Skeletal muscle tissue (tissue), 4 donors: Measurements from ENCODE around the gene EPS8. TPM values are rescaled to one million over a fixed set of nuclear protein-coding genes. Genes with fewer than 3 reads are reported as not detected.

Experiments used
- H3K27ac ChIP-seq: one replicate; pipeline ENCODE4 v1.7.0; 2013; ENCODE audit warnings: mild to moderate bottlenecking, low read depth, low read length, inconsistent platforms
- H3K27me3 ChIP-seq, 3 donors: one replicate each; pipeline ENCODE4 v1.7.0; 2013; ENCODE audit warnings: low read length in 3 of 3; ENCODE audit not compliant: control insufficient read depth in 3 of 3, insufficient read depth in 3 of 3
- H3K36me3 ChIP-seq, 3 donors: one replicate each; pipeline ENCODE4 v1.7.0; 2013; ENCODE audit warnings: low read length in 3 of 3; ENCODE audit not compliant: control insufficient read depth in 3 of 3, insufficient read depth in 3 of 3
- H3K4me1 ChIP-seq, 3 donors: one replicate each; pipeline ENCODE4 v1.7.0; 2013; ENCODE audit warnings: low read length in 3 of 3, mild to moderate bottlenecking in 3 of 3; ENCODE audit not compliant: control insufficient read depth in 3 of 3, insufficient read depth in 3 of 3
- H3K4me3 ChIP-seq, 3 donors: one replicate each; pipeline ENCODE4 v1.7.0; 2013; ENCODE audit warnings: low read length in 3 of 3
- H3K9ac ChIP-seq, 3 donors: one replicate each; pipeline ENCODE4 v1.7.0; 2013; ENCODE audit warnings: low read length in 3 of 3, mild to moderate bottlenecking in 3 of 3, moderate library complexity in 2 of 3, low read depth in 1 of 3
- H3K9me3 ChIP-seq, 3 donors: one replicate each; pipeline ENCODE4 v1.7.0; 2013; ENCODE audit warnings: low read length in 3 of 3; ENCODE audit not compliant: control insufficient read depth in 3 of 3
- total RNA-seq: library from RNA; depleted of rRNA; stranded (reverse); fragments of >200 nt; gene quantifications from one replicate; pipeline ENCODE4 v1.2.3, GENCODE V29; 2014
- donor health status: Osteomylitis.

EPS8 gene
- total RNA-seq, 1 donor from 2014 or later, result 27.7 TPM

GRCh38 chr12:15779925-15780324, 9.3 kb downstream of the EPS8 start:
- Histone ChIP-seq H3K4me1 (no peaks in the 10 kb centered on the region), H3K9me3 (no peaks in the 10 kb centered on the region), H3K9ac (no peak overlapping the region), H3K4me3 (no peak overlapping the region), H3K36me3 (no peaks in the 10 kb centered on the region), H3K27ac (no peak overlapping the region), H3K27me3 (no peaks in the 10 kb centered on the region)

- H3K4me1 ChIP-seq, result no peaks in the 10 kb centered on the region
- H3K27ac ChIP-seq, result no peak overlapping the region
- H3K36me3 ChIP-seq, result no peaks in the 10 kb centered on the region
- H3K9me3 ChIP-seq, result no peaks in the 10 kb centered on the region
- H3K4me3 ChIP-seq, result no peak overlapping the region
- H3K27me3 ChIP-seq, result no peaks in the 10 kb centered on the region
- H3K9ac ChIP-seq, result no peak overlapping the region
These were observed 11.1 kb downstream of the EPS8 start for GRCh38 chr12:15778126-15778525.

- H3K27me3 ChIP-seq, result no peaks in the 10 kb centered on the region
- no peak overlapping the region for H3K27ac ChIP-seq
- H3K4me3 ChIP-seq, result no peak overlapping the region
- no peaks in the 10 kb centered on the region for H3K4me1 ChIP-seq
- H3K9me3 ChIP-seq, result no peaks in the 10 kb centered on the region
- H3K9ac ChIP-seq, result no peak overlapping the region
- H3K36me3 ChIP-seq, result no peaks in the 10 kb centered on the region
These were observed 11.7 kb downstream of the EPS8 start for GRCh38 chr12:15777355-15778012.

- no peak overlapping the region for H3K9ac ChIP-seq
- H3K9me3 ChIP-seq, result no peaks in the 10 kb centered on the region
- no peaks in the 10 kb centered on the region for H3K36me3 ChIP-seq
- no peak overlapping the region for H3K4me3 ChIP-seq
- no peak overlapping the region for H3K27ac ChIP-seq
- no peaks in the 10 kb centered on the region for H3K4me1 ChIP-seq
- no peaks in the 10 kb centered on the region for H3K27me3 ChIP-seq
These were observed 12.7 kb downstream of the EPS8 start for GRCh38 chr12:15776532-15776931.

- Histone ChIP-seq H3K27me3 (no peaks in the 10 kb centered on the region), H3K4me3 (no peak overlapping the region), H3K36me3 (no peaks in the 10 kb centered on the region), H3K4me1 (no peaks in the 10 kb centered on the region), H3K27ac (no peak overlapping the region), H3K9ac (no peak overlapping the region), H3K9me3 (no peaks in the 10 kb centered on the region)
These were observed 14.4 kb downstream of the EPS8 start for GRCh38 chr12:15774819-15775218.

GRCh38 chr12:15772405-15773018, 16.7 kb downstream of the EPS8 start:
- no peak overlapping the region for H3K27ac ChIP-seq
- no peaks in the 10 kb centered on the region for H3K27me3 ChIP-seq
- H3K4me1 ChIP-seq, result no peaks in the 10 kb centered on the region

GRCh38 chr12:15770581-15770980, 18.6 kb downstream of the EPS8 start:
- no peak overlapping the region for H3K4me3 ChIP-seq
- H3K9ac ChIP-seq, result no peak overlapping the region
- no peaks in the 10 kb centered on the region for H3K9me3 ChIP-seq
- H3K27ac ChIP-seq, result no peak overlapping the region
- no peaks in the 10 kb centered on the region for H3K27me3 ChIP-seq
- no peaks in the 10 kb centered on the region for H3K36me3 ChIP-seq
- H3K4me1 ChIP-seq, result no peaks in the 10 kb centered on the region

More at GRCh38 chr12:15772405-15773018, 16.7 kb downstream of the EPS8 start:
- no peaks in the 10 kb centered on the region for H3K36me3 ChIP-seq
- H3K9ac ChIP-seq, result no peak overlapping the region
- H3K4me3 ChIP-seq, result no peak overlapping the region
- no peaks in the 10 kb centered on the region for H3K9me3 ChIP-seq

GRCh38 chr12:15770021-15770420, 19.2 kb downstream of the EPS8 start:
- H3K27me3 ChIP-seq, result no peaks in the 10 kb centered on the region
- no peak overlapping the region for H3K9ac ChIP-seq
- no peak overlapping the region for H3K27ac ChIP-seq
- H3K9me3 ChIP-seq, result no peaks in the 10 kb centered on the region
- H3K4me1 ChIP-seq, result no peaks in the 10 kb centered on the region
- no peak overlapping the region for H3K4me3 ChIP-seq
- H3K36me3 ChIP-seq, result no peaks in the 10 kb centered on the region

GRCh38 chr12:15769586-15769985, 19.6 kb downstream of the EPS8 start:
- Histone ChIP-seq H3K9ac (no peak overlapping the region), H3K36me3 (no peaks in the 10 kb centered on the region), H3K27ac (no peak overlapping the region), H3K4me1 (no peaks in the 10 kb centered on the region), H3K4me3 (no peak overlapping the region), H3K9me3 (no peaks in the 10 kb centered on the region), H3K27me3 (no peaks in the 10 kb centered on the region)

GRCh38 chr12:15767301-15767700, 21.9 kb downstream of the EPS8 start:
- H3K27me3 ChIP-seq, result no peaks in the 10 kb centered on the region
- no peak overlapping the region for H3K4me3 ChIP-seq
- no peak overlapping the region for H3K27ac ChIP-seq
- H3K9me3 ChIP-seq, result no peaks in the 10 kb centered on the region
- no peak overlapping the region for H3K9ac ChIP-seq
- H3K4me1 ChIP-seq, result no peaks in the 10 kb centered on the region
- H3K36me3 ChIP-seq, result no peaks in the 10 kb centered on the region
